ENCODE data around the gene EARS2. TPM values are rescaled to one million over a fixed set of nuclear protein-coding genes. Genes with fewer than 3 reads are reported as not detected.

Gene EARS2
- total and polyA plus RNA-seq, 2 of the 4 experiments (the other 2 are of a cell fraction), result 28.1 to 37.8 TPM

DNA sequence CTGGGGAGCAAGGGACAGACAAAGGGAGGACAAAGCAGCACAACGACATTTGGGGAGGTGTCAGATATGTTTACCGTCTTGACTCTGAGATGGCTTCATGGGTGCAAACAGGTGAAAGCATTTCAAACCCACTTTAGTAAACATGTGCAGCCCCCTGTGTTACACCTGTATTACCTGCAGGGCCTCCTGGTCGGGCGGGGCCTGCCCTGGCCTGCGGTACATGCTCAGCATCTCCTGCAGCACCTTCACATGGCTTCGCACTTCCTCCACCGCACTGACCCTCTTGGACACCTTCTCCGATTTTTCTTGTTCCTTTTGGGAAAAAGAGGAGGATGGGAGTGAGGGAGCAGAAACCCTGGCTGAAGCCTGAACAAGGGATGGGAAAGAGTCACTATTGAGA lies 71.3 kb downstream of the EARS2 start:
- dilution Hi-C loops (cut with HindIII; ENCODE audit: low sequenced_read_pairs, unreplicated experiment), result no loop called here

More for the DNA sequence above, 71.3 kb downstream of the EARS2 start:
- no peaks in the 10 kb centered on the region for H3K27me3 ChIP-seq (ENCODE audit: control insufficient read depth, insufficient read depth, low read length)
- H2BK5ac ChIP-seq (ENCODE audit: low read depth, low read length, poor library complexity, severe bottlenecking), result no peak overlapping the region
- H3K4me1 ChIP-seq (ENCODE audit: control insufficient read depth, insufficient read depth, low read length), result no peaks in the 10 kb centered on the region
- H2BK15ac ChIP-seq (ENCODE audit: low read depth, low read length), result no peak overlapping the region
- no peak overlapping the region for H2AK9ac ChIP-seq (replicated peaks; ENCODE audit: low read depth, low read length, poor library complexity)
- no peak overlapping the region for H4K8ac ChIP-seq (ENCODE audit: low read depth in 2 of 2, low read length in 2 of 2)
- H3K27ac ChIP-seq (ENCODE audit: insufficient read depth, low read length), result no peak overlapping the region
- no peak for DNase-seq
- intact Hi-C loops (cut with micrococcal nuclease), result no loop called here
- BruUV-seq (replicated peaks), result no TSS peak
- no peaks in the 10 kb centered on the region for H3K9me3 ChIP-seq (ENCODE audit: control insufficient read depth, insufficient read depth, low read length)
- no peak overlapping the region for H4K5ac ChIP-seq (ENCODE audit: low read depth, low read length)
- H3K4me2 ChIP-seq (ENCODE audit: low read depth, low read length), result no peak overlapping the region
- H4K91ac ChIP-seq (ENCODE audit: insufficient read depth, low read depth, low read length), result no peak overlapping the region
- ATAC-seq (ENCODE audit: low read depth), result no peak
- no peak overlapping the region for H3K9ac ChIP-seq (ENCODE audit: low read depth, low read length)
- POLR2A ChIA-PET (ENCODE audit: unreplicated experiment), result no interaction called here
- no peak overlapping the region for H3K4ac ChIP-seq (ENCODE audit: low read depth, low read length)
- no peak overlapping the region for H3K18ac ChIP-seq (ENCODE audit: low read depth, low read length)
- no peak overlapping the region for H2BK20ac ChIP-seq (ENCODE audit: low read depth, low read length)
- TF ChIP-seq CHD1 (IDR thresholded peaks at IDR 0.05; ENCODE audit: low read depth, low read length), result no peak
- TF ChIP-seq CEBPB (IDR thresholded peaks at IDR 0.05; ENCODE audit: low read depth, low read length), result no peak
- no peak overlapping the region for H3K4me3 ChIP-seq (ENCODE audit: insufficient read depth, low read depth, low read length)
- H3K36me3 ChIP-seq (ENCODE audit: control insufficient read depth, insufficient read depth, low read length), result peaks cover 60% of the 10 kb centered on the region
- no peaks in the 10 kb centered on the region for H4K20me1 ChIP-seq (ENCODE audit: insufficient read depth, low read length)
- peaks cover 8% of the 10 kb centered on the region; the same call in 1 of the 2 replicates for H3K9me1 ChIP-seq (ENCODE audit: insufficient read depth, low read length)
- H3K14ac ChIP-seq (replicated peaks; ENCODE audit: low read depth, low read length), result no peak overlapping the region
- H2AK5ac ChIP-seq (ENCODE audit: low read depth, low read length), result no peak overlapping the region
- CTCF ChIA-PET, result no interaction called here
- in situ Hi-C loops (cut with MboI; ENCODE audit: low sequenced_read_pairs), result no loop called here
- H2BK120ac ChIP-seq (ENCODE audit: low read depth, low read length), result no peak overlapping the region
- H3K23ac ChIP-seq (ENCODE audit: low read depth, low read length), result no peak overlapping the region
- peaks cover 0 to 2% of the 10 kb centered on the region in 2 experiments; a peak in 1 of 4 replicates for H3K79me1 ChIP-seq (ENCODE audit: low read depth in 1 of 2, low read length in 2 of 2)
- WGBS, 2 experiments (ENCODE audit: extremely low coverage in 2 of 2, insufficient read length in 1 of 2), result 100% methylated on average over 3 of the region's 8 CpGs; no CpG with 5 or more reads in 1 of the 2 experiments
- no peak overlapping the region for H2AFZ ChIP-seq (replicated peaks; ENCODE audit: low read length, poor library complexity)
- no peak overlapping the region for H3K56ac ChIP-seq (ENCODE audit: extremely low read depth, insufficient read depth, low read length)
